PC-3 (cell line): ENCODE results near the gene MARCHF9.

ENCODE experiments used
- CTCF ChIP-seq: fragments of 300-600 bp; sonication (generic); conservative IDR thresholded peaks from 2 replicates; pipeline ENCODE4 v1.5.1; 2017; ENCODE audit warnings: antibody characterized with exemption, low read depth, mild to moderate bottlenecking, low read length
- EZH2 ChIP-seq: fragments of 300-600 bp; sonication (generic); IDR thresholded peaks from one replicate; pipeline ENCODE4 v1.6.1; 2017; ENCODE audit warnings: antibody characterized with exemption, mild to moderate bottlenecking, low read length; ENCODE audit not compliant: unreplicated experiment
- EZH2phosphoT487 ChIP-seq: fragments of 300-600 bp; sonication (generic); IDR thresholded peaks from 2 replicates; pipeline ENCODE4 v1.6.1; 2018; ENCODE audit warnings: mild to moderate bottlenecking, antibody characterized with exemption, low read length, borderline replicate concordance

GRCh38 chr12:57772429-57773322 is 17.8 kb downstream of the MARCHF9 start, which contains the start of gene EEF1AKMT3:
- TF ChIP-seq CTCF (no peak), EZH2 (no peak), EZH2phosphoT487 (no peak)
